GM19240 (cell line): ENCODE results near the gene RAD50.

Source experiments
- DNase-seq: peaks from one replicate; pipeline ENCODE4 v3.0.0; 2011; ENCODE audit warnings: low spot score; ENCODE audit not compliant: insufficient read length

The RAD50 gene

DNA sequence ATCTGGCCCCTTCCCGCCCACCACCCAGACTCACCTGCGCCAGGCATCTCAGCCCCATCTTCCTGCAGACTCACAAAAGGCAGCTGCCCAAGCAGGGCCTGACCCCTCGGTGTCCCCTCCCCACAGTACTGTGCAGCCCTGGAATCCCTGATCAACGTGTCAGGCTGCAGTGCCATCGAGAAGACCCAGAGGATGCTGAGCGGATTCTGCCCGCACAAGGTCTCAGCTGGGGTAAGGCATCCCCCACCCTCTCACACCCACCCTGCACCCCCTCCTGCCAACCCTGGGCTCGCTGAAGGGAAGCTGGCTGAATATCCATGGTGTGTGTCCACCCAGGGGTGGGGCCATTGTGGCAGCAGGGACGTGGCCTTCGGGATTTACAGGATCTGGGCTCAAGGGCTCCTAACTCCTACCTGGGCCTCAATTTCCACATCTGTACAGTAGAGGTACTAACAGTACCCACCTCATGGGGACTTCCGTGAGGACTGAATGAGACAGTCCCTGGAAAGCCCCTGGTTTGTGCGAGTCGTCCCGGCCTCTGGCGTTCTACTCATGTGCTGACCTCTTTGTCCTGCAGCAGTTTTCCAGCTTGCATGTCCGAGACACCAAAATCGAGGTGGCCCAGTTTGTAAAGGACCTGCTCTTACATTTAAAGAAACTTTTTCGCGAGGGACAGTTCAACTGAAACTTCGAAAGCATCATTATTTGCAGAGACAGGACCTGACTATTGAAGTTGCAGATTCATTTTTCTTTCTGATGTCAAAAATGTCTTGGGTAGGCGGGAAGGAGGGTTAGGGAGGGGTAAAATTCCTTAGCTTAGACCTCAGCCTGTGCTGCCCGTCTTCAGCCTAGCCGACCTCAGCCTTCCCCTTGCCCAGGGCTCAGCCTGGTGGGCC, 103.1 kb downstream of the RAD50 start:
- no peak for DNase-seq

DNA sequence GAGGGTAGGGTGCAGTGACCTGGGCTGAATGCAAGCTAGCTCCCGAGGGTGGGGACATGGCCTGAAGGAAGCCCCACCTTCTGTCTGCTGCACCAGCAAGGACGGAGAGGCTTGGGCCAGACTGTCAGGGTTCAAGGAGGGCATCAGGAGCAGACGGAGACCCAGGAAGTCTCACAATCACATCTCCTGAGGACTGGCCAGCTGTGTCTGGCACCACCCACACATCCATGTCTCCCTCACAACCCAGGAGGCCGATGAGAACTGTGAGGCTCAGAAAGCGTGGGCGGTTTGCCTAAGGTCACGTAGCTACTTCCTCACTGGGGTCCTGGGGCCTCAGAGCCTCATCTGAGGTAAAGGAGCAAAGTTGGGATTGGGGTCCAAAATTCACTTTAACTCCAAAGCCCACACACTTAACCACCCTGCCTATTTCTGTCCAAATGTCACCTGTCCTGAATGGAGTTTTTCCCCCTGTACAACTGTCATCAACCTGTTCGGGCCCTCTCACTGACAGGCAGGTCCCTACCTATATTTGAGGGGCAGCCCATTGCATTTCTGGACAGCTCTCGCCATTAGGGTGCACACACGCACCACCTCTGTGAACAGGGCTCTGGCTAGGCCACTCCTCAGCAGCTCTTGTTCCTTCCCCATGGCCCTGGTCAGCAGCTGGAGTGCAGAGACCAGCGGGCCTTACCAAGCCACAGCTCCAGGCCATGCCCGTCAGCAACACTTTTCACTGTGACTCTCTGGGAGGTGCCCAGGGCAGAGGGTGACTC, 104.6 kb downstream of the RAD50 start:
- no peak for DNase-seq

DNA sequence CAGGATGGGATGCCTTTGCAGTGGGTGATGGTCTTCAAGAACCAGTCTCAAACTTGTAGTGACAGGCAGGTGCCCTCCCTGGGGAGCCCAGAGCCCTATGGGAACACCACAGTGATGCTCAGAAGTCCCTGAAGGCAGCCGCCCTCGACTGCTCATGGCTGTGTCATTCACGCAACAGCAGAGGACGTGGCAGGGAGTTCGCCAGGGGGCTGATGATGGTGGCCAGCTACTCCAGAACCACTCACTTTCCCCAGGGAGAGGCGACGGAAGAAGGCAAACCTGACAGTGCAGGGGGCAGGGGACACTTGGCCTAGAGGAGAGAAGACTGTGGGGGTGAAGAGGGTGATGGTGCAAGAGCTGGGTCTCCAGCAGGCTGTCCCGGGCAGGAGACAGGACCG, 105.2 kb downstream of the RAD50 start:
- DNase-seq: no peak

DNA sequence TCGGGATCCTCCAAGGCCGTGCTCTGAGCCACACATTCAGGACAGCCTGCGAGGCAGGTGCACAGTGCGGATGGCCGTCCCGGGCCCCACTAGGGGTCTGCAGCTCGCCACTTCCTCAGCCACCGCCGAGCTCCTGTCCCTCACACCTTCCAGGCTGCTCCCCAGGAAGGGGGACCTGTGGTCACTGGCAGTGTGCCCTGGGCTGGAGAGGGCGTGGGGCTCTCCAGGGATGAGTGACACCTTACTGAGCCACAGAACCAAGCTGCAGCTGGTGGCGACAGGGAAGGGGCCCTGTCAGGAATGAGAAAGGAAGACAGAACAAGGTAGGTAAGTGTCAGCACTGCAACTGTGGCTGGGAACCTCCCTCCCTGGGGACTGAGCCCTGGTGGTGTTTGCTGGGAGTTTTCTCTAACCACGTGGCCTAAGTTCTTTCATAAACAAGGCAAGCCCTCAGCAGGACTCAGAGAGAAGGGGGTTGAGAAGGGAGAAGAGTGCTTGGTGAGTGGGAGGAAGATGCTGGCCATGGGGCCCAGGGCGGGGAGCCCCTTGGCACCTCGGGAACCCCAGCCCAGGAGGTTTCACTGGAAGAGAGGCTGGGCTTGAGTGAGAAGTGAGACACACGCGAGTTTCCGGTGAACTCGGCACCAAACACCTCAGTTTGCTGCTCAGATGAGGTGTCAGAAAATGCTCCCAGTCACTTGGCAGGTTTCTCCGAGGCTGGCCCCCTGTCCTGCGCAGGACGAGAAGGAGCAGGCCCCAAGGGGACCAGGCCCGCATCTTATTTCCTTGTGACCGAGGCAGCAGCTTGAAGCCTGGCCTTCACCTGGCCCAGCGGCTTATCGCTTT, 106.4 kb downstream of the RAD50 start:
- peak; percentile 82 for DNase-seq

DNA sequence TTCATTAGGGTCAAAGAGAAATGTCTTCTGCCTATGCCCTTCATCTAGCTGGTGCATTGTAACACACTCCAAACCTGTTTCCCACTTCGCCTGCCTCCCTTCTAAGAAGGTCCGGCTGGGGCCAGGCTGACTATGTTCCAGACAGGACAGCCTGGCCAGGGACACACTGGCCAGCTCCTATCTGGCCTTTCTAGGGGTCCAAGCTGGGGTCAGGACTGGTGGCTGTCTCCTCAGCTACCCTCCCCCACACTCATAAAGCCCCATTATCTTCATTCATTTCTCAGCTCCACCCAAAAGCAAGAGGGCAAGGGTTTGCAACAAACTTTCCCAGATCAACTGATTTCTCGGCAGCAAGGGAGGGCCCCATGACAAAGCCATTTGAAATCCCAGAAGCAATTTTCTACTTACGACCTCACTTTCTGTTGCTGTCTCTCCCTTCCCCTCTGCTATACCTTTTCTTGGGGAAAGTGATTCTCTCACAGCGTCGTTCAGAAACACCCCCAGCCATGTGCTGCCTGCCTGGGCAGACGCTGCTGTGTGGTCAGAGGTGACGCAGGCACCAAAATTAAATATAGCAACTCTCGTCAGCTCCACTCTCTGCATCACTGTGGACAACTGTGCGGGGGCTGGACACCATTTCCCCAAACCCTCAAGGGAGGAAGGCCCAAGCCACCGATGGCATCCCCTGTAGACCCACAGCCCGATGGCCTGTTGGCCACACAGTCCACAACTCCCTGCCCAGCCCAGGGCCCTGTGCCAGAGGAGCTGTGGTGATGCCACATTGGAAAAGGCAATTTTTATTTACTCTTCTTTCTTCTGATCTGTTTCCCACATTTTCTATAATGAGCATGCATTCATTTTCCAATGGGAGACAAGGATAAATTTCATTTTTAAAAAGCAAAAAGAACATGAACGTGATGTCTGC, 107.3 kb downstream of the RAD50 start:
- peak; percentile 70 for DNase-seq

DNA sequence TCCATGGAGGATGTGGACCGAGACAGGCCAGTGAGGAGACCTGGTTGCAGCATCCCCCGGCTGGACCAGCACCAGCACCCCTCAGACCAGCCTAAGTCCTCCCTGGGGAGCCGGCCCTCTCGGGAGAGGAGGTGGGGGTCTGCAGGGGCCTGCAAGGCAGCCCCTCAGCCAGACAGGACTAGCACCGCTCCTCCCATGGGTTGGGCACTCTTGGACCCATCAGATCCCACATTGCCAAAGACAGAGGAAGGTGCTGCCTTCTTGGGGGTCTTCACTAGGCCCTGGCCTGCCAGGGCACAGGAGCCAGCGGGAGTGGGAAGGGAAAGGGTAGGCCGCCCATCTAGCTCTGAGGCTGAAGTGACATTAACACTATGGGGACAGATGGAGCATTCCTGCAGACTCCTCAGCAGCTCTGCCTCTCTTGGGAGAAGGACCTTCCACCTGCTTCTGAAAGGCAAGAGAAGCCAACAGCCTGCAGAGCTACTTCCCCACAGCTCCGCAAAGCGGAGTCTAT, 108.0 kb downstream of the RAD50 start:
- no peak for DNase-seq

DNA sequence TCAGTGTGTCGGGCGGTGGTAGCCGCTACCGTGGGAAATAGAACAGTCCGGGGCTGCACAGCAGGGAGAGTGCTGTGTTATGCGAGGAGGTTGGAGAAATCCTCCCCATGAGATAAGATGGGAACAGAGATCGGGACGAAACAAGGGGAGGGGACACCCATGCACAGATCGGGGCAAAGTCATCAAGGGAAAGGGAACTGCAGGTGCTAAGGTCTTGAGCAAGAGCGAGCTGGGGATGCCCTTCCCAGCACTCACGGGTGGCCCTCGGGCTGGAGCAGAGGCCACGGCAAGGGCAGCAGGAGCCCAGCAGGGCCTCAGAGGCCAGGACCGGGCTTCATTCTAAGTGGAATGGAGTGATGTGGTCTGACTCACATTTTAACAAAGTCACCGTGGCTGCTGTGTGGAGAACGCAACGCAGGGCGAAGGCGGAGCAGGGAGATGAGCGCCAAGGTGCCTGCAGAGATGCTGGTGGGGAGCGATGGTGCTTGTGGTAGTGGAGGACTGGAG, 108.8 kb downstream of the RAD50 start:
- no peak for DNase-seq

DNA sequence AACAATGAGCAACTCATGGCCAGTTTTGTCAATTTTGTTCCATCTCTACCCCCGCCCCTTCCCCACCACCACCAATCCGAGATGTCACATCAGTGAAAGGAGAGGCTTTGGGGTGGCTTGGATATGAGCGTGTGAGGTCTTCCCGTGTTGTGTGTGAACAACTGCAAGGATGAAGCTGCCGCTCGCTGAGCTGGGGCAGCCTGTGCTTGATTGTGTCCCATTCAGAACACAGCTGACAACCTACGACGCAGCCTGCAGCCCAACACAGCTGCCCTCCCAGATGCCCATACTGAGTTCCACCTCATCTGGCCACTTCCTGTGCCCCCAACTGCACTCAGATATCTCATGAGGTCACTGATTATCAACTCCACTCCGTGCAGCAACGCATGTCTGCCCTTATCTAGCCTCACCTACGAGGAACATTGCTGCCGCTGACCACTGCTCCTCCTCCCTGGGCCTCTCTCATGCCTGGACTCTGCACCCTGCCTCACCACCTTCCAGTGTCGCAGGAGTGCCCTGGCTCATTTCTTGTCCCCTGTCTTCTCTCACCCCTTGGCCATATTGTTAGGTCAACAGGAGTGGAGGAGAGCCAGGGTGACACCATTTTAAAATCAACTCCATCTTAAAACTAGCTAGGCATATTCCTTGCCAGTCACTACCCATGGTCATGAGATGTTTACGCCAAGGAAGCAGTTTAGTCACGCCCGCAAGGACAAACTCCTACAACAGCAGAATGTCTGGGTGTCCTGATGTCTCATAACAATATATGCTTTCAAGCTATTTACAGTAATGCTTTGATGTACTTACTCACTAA, 109.7 kb downstream of the RAD50 start:
- no peak for DNase-seq

DNA sequence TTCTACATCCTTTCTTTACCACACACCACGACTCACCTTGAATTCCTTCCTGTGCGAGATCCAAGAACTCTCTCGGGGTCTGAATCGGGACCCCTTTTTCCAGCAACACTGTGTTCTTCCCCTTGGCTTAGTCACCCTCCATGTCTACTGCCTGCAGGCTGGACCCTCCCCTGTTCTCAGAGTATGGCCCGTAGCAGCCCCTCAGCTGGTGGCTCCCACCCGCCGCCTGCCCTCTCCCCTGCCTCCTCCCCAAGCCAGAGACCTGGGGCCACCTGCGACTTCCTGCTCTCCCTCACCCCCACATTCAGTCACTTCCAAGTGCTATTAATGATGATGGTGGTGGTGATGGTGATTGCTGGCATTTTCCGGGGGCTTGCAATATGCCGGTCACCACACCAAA, 110.5 kb downstream of the RAD50 start:
- DNase-seq: no peak

DNA sequence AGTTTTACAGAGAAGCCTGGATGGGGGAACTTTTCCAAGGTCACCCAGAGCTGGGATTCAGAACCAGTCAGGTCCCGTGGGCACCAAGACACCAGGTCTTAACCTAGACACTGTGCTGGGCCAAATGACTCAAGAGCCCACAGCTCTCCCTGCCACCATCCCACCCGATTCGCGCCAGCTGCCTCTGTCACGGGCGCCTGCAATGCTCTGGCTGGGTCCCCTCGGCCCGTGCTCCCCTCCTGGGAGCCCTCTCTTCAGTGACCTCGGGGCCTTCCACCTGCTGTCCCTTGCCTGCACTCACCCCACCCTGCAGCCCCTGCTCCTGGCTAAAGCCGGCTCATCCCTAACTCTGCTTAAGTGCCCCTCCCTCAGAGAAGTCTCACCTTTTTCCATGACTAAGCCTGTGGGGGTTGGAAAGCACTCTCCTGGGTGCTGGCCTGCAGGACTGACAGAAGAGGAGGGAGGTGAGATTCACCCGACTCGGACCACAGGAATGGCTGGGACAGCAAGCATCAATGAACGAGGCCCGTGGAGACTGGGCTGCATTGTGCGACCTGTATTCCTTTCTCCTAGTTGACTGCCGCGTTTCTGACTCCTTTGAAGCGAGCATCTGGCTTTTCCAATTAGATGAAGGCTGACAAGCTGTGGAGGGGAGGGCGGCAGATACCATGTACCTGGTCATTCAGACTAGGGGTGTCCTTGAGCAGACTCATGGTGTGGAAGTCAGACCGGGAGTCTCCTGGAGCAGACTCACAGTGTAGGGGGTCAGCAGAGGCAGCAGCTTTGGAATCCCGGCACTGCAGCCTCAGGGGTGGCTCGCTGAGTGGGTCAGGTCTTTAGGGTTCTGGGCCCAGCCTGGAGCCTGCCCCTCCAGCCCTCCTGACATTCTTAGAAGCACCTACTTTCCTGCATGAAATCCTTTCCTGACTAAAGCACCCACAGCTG, 111.3 kb downstream of the RAD50 start:
- no peak for DNase-seq

DNA sequence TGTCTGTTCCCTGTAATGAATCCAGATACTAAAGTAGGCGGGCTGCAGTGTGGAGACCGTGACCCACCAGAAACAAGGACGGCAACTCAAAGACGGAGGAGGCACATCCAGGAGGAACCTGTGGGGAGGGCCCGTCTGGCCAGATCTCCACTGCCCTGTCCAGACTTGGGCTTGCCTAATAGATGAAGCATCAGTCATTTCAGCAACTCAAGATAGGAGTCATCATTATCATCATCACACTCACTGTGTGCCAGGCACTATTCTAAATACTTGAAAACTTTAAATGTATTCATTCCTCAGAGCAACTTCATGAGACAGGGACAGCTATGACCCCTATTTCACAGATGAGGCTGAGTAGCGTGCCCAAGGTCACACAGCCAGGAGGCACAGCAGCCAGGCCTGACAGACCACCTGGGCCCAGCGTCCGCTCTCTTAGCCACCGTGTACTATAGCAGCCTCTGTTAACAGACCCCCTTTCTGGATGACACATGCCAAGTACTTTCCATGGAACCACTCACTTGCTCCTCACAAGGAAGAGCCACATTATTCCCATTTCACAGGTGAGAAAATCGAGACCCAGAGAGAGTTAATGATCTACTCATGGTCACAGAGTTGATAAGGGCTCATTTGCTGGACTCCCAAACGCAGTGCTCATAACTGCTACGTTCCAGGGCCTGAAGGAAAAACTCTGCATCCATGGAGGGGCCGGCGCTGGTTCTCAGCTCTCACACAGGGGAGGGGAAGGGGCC, 112.1 kb downstream of the RAD50 start:
- no peak for DNase-seq

DNA sequence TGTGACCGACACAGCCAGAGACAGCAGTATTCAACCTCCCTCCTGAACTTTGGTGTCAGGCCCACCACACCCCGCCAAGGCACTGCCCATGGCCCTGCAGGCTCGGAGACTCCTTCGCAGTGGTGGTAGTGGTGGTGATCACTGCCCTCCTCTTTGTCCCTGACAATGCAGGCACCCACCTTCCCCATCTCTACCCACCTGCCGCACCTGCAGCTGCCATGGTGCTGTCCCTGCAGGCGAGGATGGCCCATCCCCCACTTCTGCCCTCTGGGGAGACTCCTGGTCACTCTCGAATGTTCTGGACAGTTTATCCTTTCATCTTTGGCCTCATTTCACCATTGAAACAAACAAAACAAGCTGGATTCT, 112.7 kb downstream of the RAD50 start:
- no peak for DNase-seq

DNA sequence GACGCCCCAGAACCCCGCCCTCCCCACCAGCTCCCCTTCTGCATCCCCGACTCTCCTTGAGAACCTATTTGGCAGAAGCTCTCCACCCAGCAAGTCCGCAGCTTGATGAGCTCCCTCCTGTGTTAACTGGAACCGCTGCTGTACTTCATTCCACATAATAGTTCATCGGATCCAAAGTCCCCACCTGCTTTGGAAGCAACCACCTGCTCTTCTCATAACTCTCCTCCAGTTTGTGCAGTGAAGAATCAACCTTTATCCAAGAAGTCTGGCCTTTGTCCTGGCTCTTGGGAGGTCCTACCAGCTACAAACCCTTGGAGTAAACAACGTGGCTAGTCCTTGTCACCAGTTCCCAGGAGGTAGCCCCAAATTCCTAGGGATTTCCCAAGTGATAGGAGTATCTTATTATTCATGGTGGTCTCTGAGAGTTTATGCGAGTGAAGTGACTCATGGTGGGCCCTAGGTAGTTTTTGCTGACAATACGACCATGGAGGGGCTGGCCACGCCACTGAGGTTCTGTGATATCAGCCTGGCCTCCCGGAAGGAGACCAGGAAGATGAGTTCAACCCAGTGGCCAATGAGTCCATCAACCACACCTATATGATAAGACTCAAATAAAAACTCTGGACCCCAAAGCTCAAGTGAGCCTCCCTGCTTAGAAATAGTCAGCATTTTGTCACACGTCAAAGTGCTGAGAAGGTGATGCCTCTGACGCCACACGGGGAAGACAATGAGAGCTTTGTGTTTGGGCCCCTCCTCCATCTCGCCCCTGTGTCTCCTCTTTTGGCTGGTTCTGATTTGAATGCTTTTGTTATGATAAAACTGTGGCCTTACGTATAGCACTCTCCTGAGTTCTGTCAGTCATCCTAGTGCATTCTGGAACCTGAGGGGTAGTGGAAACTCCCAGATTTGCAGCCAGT, 113.4 kb downstream of the RAD50 start:
- no peak for DNase-seq

DNA sequence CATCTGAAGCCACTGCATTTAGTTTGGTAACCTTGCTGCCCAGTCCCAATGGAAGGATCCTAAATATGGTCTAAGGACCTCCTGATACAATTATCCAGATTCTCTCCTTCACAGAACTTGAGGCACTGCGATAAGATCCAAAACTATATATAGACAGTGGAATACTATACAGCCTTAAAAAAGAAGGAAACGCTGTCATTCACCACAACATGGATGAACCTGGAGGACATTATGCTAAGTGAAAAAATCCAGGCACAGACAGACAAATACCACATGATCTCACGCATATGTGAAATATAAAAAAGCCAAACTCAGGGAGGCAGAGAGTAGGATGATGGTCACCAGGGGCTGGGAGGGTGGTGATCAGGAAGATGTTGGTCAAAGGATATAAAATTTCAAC, 114.2 kb downstream of the RAD50 start:
- DNase-seq: no peak

DNA sequence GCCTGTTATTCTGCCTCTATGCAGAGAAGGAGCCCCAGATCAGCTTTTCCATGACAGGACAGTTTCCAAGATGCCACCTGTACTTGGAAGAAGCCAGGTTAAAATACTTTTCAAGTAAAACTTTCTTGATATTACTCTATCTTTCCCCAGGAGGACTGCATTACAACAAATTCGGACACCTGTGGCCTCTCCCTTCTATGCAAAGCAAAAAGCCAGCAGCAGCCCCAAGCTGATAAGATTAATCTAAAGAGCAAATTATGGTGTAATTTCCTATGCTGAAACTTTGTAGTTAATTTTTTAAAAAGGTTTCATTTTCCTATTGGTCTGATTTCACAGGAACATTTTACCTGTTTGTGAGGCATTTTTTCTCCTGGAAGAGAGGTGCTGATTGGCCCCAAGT, 116.7 kb downstream of the RAD50 start:
- no peak for DNase-seq

DNA sequence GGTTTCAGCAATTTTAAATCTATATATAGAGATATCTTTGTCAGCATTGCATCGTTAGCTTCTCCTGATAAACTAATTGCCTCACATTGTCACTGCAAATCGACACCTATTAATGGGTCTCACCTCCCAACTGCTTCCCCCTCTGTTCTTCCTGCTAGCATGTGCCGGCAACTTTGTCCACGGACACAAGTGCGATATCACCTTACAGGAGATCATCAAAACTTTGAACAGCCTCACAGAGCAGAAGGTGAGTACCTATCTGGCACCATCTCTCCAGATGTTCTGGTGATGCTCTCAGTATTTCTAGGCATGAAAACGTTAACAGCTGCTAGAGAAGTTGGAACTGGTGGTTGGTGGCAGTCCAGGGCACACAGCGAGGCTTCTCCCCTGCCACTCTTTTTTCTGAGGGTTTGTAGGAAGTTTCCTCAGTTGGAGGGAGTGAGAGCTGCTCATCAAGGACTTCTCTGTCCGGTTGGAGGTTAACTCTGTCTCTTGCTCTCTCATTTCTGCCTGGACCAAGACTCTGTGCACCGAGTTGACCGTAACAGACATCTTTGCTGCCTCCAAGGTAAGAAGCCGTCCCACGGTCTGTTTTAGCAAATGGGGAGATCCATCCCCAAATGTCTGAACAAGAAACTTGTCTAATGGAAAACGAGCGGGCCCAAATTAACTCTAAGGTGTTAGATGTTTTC, 117.3 kb downstream of the RAD50 start, which contains the start of gene IL4:
TSS of gene IL4 (plus strand) at position 51 of the 692 bp plus-strand sequence. CDS start at position 113, 62 bp downstream.
- DNase-seq: no peak
